Brain microvascular endothelial cell (primary cell): ENCODE results near the gene TUBGCP6.

Experiments
- DNase-seq: peaks from one replicate; pipeline ENCODE4 v3.0.0-alpha.2; 2020
- H3K27ac ChIP-seq: fragments of 250-450 bp; sonication (Bioruptor Pico); 2 replicates; pipeline ENCODE4 v1.5.1; 2020; ENCODE audit warnings: mild to moderate bottlenecking, moderate library complexity
- H3K27me3 ChIP-seq: fragments of 250-450 bp; sonication (Bioruptor Pico); replicated peaks from 2 replicates; pipeline ENCODE4 v1.5.1; 2020; ENCODE audit warnings: mild to moderate bottlenecking
- H3K36me3 ChIP-seq: fragments of 250-450 bp; sonication (Bioruptor Pico); replicated peaks from 2 replicates; pipeline ENCODE4 v1.5.1; 2020; ENCODE audit warnings: mild to moderate bottlenecking
- H3K4me3 ChIP-seq: 2 replicates; pipeline ENCODE4 v1.5.1; 2011; ENCODE audit warnings: low read depth, mild to moderate bottlenecking, control low read depth, low read length, moderate library complexity
- in situ Hi-C: cut with HindIII; loops from 2 replicates; pipeline ENCODE4 v1.10.0; 2017; ENCODE audit warnings: low sequenced_read_pairs, low pct_ligation_motif_present
- TF ChIP-seq, protein P1 (sequence below): IDR thresholded peaks from 2 replicates; pipeline ENCODE4 v1.5.1; 2011; ENCODE audit warnings: low read depth, mild to moderate bottlenecking, moderate library complexity, low read length, control low read depth, inconsistent platforms; ENCODE audit errors: missing control alignments

The TUBGCP6 gene

DNA sequence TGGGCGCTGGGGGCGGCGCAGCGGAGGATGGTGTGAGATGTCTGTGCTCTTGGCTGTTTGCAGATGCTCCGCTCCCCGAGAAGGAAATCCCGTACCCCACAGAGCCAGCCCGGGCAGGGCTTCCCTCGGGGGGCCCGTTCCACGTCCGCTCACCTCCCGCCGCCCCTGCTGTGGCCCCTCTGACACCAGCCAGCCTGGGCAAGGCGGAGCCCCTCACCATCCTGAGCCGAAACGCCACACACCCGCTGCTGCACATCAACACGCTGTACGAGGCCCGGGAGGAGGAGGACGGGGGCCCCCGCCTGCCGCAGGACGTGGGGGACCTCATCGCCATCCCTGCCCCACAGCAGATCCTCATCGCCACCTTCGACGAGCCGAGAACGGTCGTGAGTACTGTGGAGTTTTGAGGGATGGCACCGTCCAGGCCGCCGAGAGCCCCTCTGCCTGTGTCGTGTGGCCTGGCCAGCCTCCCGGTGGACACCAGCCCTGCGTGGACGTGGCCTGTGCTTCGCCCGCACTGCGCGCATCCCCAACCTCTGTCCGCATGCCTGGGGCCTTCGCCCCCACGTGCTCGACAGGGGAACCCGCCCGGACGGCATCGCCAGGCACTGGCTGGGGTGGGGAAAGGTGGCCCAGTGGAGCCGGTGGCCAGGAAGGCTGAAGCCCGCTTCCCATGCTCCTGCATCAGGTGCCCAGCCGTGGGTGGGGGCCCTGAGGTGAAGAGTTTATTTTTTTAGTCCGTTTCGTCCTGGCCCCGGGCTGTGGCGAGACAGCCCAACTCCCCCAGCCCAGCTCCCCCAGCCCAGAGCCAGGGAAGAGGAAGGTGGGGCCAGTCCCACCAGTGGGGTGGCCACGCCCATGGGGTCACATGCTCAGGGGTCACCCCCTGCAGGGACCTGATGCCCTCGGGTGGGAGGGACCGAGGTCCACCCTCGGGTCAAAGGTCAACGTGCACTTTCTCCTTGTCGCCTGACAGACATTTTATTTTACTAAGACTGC, 65.7 kb downstream of the TUBGCP6 start:
- H3K27ac ChIP-seq: no peak overlapping the region
- TF ChIP-seq, protein P1, sequence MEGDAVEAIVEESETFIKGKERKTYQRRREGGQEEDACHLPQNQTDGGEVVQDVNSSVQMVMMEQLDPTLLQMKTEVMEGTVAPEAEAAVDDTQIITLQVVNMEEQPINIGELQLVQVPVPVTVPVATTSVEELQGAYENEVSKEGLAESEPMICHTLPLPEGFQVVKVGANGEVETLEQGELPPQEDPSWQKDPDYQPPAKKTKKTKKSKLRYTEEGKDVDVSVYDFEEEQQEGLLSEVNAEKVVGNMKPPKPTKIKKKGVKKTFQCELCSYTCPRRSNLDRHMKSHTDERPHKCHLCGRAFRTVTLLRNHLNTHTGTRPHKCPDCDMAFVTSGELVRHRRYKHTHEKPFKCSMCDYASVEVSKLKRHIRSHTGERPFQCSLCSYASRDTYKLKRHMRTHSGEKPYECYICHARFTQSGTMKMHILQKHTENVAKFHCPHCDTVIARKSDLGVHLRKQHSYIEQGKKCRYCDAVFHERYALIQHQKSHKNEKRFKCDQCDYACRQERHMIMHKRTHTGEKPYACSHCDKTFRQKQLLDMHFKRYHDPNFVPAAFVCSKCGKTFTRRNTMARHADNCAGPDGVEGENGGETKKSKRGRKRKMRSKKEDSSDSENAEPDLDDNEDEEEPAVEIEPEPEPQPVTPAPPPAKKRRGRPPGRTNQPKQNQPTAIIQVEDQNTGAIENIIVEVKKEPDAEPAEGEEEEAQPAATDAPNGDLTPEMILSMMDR: no peak
- H3K27me3 ChIP-seq: no peaks in the 10 kb centered on the region
- DNase-seq: no peak
- no peaks in the 10 kb centered on the region for H3K36me3 ChIP-seq
- in situ Hi-C loops: no loop called here
- no peak overlapping the region for H3K4me3 ChIP-seq

GRCh38 chr22:50178471-50178864, 66.4 kb downstream of the TUBGCP6 start:
- no peaks in the 10 kb centered on the region for H3K36me3 ChIP-seq
- H3K27ac ChIP-seq: no peak overlapping the region
- TF ChIP-seq, protein P1: no peak
- DNase-seq: no peak
- H3K27me3 ChIP-seq: no peaks in the 10 kb centered on the region
- in situ Hi-C loops: no loop called here
- H3K4me3 ChIP-seq: no peak overlapping the region

DNA sequence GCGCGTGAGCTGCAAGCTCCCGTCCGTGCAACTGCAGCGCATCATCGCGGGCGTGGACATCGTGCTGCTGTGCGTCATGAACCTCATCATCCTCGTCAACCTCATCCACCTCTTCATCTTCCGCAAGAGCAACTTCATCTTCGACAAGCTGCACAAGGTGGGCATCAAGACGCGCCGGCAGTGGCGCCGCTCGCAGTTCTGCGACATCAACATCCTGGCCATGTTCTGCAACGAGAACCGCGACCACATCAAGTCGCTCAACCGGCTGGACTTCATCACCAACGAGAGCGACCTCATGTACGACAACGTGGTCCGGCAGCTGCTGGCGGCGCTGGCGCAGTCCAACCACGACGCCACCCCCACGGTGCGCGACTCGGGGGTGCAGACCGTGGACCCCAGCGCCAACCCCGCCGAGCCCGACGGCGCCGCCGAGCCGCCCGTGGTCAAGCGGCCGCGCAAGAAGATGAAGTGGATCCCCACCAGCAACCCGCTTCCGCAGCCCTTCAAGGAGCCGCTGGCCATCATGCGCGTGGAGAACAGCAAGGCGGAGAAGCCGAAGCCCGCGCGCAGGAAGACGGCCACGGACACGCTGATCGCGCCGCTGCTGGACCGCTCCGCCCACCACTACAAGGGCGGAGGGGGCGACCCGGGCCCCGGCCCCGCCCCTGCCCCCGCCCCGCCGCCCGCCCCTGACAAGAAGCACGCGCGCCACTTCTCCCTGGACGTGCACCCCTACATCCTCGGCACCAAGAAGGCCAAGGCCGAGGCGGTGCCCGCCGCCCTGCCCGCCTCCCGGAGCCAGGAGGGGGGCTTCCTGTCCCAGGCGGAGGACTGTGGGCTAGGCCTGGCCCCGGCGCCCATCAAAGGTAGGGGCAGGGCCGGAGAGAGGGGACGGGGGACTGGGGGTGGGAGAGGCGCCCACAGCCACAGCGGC, 67.0 kb downstream of the TUBGCP6 start:
- Histone ChIP-seq H3K27me3 (no peaks in the 10 kb centered on the region), H3K4me3 (no peak overlapping the region), H3K36me3 (no peaks in the 10 kb centered on the region), H3K27ac (no peak overlapping the region)
- DNase-seq: no peak
- in situ Hi-C loops: no loop called here
- TF ChIP-seq, protein P1: no peak

DNA sequence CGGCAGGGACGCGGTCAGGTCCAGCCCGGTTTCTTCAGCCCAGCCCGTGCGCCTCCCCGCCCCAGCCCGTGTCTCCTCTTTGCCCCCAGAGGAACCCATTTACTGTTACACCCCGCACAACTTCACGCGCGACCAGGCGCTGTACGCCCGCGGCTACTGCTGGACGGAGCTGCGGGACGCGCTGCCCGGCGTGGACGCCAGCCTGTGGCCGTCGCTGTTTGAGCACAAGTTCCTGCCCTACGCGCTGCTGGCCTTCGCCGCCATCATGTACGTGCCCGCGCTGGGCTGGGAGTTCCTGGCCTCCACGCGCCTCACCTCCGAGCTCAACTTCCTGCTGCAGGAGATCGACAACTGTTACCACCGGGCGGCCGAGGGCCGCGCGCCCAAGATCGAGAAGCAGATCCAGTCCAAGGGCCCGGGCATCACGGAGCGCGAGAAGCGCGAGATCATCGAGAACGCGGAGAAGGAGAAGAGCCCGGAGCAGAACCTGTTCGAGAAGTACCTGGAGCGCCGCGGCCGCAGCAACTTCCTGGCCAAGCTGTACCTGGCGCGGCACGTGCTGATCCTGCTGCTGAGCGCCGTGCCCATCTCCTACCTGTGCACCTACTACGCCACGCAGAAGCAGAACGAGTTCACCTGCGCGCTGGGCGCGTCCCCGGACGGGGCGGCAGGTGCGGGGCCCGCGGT, 67.8 kb downstream of the TUBGCP6 start:
- H3K27me3 ChIP-seq: no peaks in the 10 kb centered on the region
- TF ChIP-seq, protein P1: no peak
- in situ Hi-C loops: no loop called here

More for the DNA sequence above, 67.8 kb downstream of the TUBGCP6 start:
- Histone ChIP-seq H3K27ac (no peak overlapping the region), H3K4me3 (no peak overlapping the region), H3K36me3 (no peaks in the 10 kb centered on the region)
- DNase-seq: no peak
